GM11168 (cell line): Measurements from ENCODE around the gene EXOSC7.
"Not testable (repeated sequence)": the region's sequence is repeated elsewhere in the genome, so short reads cannot be mapped to it uniquely, and the experiment has no call there.

Experiments used
- in situ Hi-C: fragments of 300-500 bp; cut with MboI; formaldehyde crosslinking; loops from one replicate; pipeline ENCODE4 v1.12.0; 2022; ENCODE audit warnings: low sequenced_read_pairs; ENCODE audit not compliant: unreplicated experiment

Gene EXOSC7

DNA sequence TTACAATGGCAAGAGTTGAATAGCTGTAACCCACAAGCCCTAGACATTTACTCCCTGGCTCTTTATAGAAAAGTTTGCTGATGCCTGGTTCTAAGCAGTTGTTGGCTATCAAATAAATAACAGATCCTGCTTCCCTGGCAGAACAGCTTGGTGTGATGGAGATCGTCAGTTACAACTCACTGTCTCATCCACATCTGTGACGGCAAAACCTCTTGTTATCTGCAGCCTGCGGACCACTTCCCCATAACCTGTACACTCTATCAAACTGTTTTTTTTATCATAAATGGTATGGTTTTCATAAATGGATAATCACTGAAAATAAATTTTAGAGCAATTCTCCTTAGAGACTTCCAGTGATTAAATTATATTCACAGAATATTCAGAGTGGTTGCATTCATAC, 14.2 kb upstream of the EXOSC7 start:
- in situ Hi-C loops = no loop called here

DNA sequence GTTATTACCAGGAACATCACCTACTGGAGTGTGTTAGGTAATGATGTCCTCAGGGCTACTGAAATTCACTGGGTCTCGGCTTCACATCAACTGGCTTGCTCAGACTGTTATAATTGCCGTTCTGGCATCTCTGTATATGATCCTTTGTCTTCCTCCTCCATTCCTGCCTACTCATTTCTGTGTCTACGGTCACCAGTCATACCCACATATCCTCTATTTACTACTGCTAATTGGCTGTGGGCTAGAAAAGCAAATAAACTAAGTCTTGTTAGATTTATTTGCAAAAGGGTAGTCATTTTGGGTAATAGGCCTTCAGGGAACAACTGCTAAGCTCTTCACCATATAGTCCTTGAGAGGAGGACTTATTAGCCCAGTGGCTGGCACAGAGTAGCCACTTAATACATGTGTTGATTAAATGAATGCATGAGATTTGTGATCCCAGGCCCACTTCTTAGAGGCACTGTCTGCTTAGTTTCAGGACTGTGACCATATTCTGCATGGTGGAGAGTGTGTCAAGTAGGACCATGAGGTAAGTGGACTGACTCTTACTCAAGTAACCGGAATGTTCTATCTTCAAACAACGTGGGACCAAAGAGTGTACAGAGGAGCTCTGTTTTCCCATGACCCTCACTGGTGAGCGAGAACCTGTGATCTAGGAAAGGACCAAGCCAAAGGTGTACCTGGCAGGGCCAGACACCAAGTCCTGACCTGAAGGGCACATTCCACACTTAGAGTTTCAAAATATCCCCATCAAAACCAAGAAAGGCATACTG, 13.2 kb upstream of the EXOSC7 start:
- in situ Hi-C loops = no loop called here

DNA sequence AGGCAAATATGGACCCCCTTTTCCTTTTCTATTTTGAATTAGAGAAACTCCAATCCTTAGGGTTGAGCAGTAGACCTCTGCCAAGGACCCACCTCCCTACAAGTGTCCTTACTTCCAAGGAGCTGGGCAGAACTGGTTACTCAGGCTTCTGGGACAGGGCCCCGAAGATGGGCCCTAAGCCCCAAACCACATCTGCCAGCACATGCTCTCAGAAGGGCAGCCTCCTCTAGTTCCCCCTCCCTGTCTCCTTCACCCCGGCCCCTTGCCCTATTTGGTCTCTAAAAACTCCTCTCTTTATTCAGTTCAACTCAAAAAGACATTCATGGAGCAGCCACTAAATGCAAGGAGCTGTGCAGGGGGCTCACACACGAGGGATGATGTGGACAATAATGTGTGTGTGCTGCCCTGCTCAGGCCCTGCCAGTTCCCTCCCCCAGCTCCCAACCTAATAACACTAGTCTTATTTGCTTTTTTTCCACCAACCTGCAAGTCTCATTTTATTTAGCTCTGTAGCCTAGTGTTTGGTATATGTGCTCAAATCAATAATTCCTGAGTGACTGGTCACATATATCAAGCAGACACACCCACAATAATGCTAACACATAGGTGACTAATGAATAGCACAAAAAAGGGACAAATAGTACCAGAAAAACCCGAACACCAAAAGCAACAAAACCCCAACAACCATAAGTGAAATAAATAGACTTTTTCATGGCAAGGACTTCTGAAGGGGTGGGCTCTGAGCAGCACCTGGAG, 12.3 kb upstream of the EXOSC7 start:
- in situ Hi-C loops = no loop called here

DNA sequence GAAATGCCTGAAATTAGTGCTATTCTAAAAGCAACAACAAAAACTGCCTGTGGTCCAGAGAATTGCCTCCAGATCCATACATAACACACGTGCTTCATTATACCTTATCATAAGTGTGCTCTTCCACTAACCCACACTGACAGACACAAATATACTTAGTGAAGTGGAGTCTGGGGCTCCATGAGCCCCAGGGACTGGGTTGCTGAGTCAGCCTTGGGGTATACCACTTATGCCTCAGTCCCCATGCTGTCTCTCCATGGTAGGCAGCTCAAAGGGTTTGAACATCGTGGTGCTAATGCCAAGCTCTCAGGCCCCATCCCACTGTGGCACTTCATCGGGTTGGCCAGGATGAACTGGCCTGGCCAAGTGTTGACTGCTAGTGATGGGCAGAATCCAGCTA, 10.9 kb upstream of the EXOSC7 start:
- in situ Hi-C loops = no loop called here

DNA sequence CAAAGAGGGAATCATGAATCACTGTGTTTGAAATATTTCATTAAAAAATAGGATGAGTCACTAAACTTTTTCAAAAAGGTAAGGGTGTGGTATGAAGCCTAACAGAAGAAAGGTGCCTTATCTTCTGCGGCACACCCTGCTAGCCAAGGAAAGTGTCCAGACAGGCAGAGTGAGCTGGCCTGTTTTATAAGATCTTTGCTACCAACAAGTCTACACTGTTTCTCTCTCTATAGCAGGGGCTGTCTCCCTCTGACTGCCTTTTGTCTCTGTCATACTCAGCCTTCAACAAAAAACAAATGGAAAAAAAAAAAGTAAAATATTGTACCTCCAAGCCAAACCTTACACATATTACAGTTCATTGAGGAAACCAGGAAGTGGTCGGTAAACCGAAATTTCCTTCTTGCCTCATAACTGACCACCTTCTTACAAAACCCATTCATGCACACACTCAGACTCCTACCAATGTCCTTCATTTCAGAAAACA, 9.2 kb upstream of the EXOSC7 start:
- in situ Hi-C loops = no loop called here

DNA sequence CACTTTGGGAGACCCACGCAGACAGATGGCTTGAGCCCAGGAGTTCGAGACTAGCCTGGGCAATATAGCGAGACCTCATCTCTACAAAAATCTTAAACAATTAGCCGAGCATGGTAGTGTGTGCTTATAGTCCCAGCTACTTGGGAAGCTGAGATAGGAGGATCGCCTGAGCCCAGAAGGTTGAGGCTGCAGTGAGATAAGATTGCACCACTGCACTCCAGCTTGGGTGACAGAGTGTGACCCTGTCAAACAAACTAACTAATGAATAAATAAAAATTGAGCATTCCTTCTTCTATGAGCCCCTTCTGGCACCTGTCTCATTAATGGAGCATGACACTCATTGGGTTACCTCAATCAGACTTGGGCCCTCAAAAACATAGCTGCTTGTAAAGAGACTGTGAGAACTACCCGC, 7.6 kb upstream of the EXOSC7 start:
- in situ Hi-C loops = no loop called here

DNA sequence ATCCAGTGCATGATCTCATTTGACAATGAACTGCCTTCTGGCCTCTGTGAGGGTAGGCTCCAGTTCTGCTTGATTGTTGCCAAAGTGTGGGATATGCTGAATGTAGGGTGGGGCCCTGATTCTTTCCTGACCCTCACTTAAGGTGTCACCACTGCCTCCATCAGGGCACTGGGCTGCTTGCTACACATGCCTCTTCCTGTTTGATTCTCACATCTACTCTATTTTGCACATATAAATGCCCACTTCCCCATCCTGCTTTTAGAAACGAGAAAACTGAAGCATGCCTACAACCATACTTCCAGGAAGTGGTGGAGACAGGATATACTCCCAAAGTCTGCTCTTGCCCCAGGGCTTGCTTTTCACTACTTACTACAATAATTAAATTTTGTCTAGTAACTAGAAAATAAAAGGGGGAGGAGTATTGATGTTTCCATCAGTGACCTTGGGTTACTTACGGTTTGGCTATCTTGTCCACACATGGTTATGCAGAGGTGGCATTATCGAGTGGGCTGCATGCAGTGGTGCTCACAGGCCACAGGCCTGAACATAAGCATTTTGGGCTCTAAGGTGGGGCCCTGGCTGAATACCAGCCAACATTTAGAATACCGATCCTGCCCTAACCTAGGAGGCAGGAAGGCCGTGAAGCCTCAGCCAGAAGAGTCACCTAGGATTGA, 6.8 kb upstream of the EXOSC7 start:
- in situ Hi-C loops = no loop called here

DNA sequence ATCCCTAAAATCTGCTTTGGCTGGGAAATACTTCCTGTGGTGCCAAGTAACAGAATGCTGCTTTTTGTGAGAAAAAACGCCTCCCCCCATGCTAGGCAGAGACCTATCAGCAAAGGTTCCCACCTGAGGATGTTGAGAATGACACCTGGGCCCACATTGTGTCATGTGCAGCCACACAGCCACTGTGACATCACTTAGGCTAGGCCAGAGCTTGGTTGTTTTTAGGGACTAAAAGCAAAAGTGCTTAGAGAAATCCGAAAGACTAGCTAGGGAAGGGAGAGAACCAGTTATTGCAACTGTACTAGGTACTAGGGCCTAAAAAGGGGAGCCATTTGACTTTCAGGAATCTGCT, 6.2 kb upstream of the EXOSC7 start:
- in situ Hi-C loops = no loop called here

DNA sequence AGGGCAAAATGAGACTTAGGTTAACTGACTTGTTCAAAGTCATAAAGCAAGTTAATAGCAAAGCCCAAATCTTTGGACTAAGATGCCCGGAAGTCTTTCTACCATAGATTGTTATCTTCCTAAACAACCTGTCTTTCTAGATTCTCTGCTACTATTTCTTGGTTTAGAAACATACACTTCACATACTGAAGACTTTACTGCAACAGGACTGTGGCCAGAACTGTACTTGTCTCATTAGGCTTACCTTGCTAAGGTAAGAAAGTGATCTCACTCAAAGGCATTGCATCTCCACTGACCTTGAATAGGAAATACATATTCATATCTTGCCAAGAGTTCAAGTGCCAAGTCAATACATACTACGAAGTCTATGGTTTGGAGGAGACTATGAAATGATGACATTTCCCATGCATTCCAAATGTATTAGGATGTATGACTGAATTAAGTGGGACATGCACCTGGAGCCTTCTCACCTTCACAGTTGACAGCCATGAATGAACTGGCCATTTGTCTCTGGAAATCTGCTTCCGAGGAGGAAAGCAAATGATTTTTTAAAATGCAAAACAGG, 5.0 kb upstream of the EXOSC7 start:
- in situ Hi-C loops = no loop called here

DNA sequence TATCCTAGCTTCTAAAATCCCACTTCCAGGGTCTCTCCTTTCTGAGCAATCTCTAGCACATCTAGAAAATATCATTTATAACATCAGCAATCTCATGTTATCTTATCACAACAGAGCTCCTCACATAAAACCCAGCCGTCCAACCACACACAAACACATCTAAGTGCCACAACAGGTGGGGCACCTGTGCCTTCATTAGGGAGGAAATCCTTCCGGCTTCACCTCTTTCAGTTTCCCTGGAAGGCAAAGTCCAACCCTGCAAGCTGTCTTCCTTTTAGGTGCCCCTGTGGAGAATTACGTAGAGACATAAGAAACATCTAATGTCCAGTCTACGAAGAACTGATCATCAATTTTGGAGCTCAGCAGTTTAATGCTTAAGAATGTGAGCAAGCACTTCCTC, 1.6 kb upstream of the EXOSC7 start:
- in situ Hi-C loops = no loop called here

DNA sequence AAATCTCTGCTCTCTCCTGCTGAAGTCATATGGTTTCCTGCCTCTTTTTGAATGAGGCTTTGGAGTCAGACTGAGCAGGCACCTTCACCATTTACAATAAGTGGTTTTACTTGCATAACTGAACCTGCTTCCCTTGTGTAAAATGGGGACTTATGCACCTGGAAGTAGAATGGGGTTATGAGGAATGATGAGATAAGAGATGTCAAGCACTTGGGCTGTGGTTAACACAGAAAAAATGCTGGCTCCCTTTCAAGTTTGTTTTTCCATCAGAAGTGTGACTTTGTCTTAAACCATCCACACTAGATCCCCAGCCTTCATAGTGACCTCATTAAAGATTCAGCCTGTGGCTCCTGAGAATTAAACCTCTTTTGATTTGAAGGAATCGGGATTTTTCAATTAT, 5.2 kb downstream of the EXOSC7 start:
- in situ Hi-C loops = no loop called here

DNA sequence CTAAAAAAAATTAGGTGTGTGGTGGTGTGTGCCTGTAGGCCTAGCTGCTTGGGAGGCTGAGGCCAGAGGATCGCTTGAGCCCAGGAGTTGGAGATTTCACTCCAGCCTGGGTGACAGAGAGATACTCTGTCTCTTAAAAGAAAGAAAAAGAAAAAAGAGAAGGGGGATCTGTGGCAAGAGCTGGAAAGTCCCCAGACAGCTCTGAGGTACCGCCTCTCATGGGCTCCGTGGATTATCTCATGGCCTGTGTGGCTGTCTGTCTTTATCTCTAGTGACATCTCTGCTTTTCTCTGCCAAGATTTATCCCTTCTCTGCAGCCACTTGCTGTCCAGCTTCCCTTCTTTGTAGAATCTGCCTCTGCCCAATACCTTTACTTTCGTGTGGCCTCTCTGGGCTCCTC, 5.7 kb downstream of the EXOSC7 start:
- in situ Hi-C loops = no loop called here

DNA sequence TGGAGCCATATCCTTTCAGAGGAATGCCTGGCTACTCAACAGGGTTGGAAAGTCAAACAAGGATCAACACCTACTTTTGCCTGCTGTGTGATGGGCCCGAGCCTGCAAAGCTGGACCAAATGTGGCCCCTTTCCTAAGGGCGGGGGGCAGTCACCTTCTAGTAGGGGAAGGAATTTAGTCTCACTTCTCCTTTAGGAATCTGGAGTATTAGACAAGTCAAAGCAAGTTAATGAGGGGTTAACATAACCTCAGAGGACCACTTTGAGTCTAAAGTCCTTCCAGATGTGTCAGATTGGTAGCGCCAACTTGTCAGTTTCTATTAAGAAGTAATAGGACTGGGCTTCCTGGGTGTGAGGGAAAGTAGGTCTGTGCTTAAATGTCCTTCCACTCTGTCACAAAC, 6.8 kb downstream of the EXOSC7 start:
- in situ Hi-C loops = no loop called here

DNA sequence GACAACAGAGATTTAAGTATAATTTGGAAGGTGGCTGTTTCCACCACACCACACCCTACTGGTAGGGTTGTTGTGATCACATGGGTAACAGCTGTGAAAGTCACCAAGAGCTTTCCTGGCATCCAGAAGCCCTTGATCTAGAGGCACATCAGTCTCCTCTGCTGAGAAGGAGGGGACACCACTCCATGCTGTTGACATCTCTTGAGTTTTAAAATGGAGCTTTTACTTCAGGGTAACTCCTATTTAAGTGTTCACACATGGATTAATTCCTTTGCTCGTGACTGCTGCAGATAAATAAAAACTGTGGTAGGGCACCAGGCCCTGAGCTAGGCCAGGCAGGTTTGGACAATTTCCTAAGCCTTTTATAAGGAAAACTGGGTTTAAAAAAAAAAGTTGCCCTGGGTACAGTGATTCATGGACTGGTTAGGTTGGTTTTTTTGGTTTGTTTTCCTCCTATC, 7.5 kb downstream of the EXOSC7 start:
- in situ Hi-C loops = no loop called here

DNA sequence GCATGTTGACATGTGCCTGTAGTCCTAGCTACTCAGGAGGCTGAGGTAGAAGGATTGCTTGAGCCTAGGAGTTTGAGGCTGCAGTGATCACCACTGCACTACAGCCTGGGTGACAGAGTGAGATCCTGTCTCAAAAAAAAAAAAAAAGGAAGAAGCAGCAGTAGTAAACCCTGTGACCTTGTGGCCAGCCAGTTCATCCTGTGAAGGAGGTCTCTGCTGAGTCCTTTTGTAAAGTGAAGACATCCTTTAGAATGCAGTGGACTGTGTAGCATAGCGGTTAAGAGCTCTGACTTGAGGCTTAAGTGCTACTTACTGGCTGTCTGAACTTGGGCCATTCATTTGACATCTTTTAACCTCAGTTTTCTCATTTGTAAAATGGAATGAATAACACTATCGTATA, 8.3 kb downstream of the EXOSC7 start:
- in situ Hi-C loops = no loop called here

DNA sequence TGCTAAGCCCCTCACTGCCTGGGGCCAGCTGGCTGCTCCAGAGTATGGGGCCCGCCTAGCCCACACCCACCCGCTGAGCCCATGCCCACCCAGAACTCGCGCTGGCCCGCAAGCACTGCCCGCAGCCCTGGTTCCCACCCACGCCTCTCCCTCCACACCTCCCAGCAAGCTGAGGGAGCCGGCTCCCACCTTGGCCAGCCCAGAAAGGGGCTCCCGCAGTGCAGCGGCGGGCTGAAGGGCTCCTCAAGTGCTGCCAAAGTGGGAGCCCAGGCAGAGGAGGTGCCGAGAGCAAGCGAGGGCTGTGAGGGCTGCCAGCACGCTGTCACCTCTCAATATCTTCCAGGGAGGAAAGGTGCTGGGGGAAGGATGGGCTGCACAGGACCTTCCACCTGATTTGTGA, 10.3 kb downstream of the EXOSC7 start:
- in situ Hi-C loops = not testable (repeated sequence)

DNA sequence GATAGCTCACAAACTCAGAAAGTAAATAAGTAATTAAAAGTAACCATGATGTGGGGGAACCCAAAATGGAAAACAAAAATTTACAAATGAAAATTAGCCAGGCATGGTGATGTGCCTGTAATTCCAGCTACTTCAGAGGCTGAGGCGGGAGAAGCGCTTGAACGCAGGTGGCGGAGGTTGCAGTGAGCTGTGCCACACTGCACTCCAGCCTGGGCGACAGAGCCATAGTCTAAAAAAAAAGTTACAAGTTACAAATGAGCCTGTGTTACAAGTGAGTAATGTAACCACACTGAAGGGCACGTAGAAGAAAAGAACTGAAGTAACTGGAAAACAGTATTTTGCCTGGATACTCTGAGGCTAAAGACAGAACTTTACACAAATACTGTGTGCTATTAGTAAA, 11.3 kb downstream of the EXOSC7 start:
- in situ Hi-C loops = no loop called here

DNA sequence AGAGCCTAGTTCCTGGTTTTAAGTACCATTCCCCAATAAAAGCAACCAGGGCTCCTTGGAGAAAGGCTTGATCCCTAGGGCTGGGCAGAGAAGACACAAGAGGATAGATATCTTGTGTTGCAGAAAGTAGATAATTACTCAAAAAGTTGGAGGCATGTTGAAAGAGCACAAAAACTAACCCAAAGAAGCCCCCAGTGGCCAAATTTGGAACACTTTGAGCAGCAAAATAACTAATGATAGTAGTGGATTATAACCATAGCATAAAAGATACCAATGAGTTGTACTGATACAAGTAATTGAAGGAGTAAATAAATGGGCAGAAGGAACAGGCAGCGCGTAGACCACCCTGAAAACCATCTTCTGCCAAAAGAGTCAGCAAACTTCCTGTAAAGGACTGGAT, 12.0 kb downstream of the EXOSC7 start:
- in situ Hi-C loops = no loop called here

DNA sequence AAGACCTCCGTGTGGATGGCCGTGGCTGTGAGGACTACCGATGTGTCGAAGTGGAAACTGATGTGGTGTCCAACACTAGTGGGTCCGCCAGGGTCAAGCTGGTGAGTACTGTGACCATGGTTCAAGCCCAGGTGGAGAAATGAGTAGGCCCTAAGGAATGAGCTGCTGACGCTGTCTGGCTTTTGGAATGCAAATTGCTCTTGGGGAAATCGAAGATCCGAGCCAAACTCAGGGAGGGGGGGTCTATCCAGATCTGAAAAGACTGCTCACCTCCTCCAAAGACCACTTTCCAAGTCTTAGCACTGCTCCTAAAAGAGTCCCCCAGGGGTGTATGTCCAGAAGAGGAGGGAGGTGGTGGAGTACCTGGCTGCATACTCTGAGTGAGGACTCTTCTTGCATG, 13.1 kb downstream of the EXOSC7 start:
- in situ Hi-C loops = no loop called here

DNA sequence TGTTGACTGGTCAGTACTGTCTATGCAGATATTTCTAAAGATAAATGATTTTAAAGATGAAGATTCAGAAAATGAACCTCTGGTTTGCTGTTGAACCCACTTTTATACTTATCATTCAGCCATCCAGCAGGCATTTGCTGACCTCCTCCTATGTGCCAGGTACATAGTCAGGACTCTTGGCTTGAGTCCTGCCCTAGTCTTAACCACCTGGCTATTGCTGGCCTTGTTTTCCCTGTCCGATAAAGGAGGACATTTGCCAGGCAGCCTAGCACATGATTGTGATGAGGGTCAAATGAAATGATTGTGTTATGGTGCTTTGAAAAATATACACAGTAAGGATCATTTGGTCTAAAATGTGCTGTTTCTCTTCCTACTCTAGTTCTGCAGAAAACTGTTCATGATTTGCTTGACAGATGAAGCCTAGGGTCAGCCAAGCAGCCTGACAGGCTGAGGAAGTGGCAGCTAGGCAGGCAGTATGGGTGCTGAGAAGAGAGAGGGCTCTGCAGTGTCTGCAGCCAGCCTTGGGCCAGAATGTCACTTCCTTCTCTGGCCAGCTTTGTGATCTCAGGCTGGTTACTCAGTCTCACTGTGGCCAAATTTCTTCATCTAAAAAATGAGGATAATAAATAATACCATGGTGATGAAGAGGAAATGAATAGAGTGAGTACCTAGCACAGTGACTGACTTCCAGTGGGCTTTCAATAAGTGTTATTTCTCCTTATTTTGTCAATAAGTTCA, 13.8 kb downstream of the EXOSC7 start:
- in situ Hi-C loops = no loop called here
